Duodenal mucosa (tissue), 2 donors: Measurements from ENCODE around the gene SLC6A4.

Experiments
- H3K27ac ChIP-seq: one replicate; pipeline ENCODE4 v1.7.0; 2013; ENCODE audit warnings: low read depth, low read length
- H3K27me3 ChIP-seq, 2 donors: one replicate each; pipeline ENCODE4 v1.7.0; 2013; ENCODE audit warnings: low read length in 2 of 2, control low read depth in 1 of 2; ENCODE audit not compliant: insufficient read depth in 2 of 2, control insufficient read depth in 1 of 2
- H3K36me3 ChIP-seq, 2 donors: one replicate each; pipeline ENCODE4 v1.7.0; 2013; ENCODE audit warnings: low read length in 2 of 2, control low read depth in 1 of 2; ENCODE audit not compliant: insufficient read depth in 2 of 2, control insufficient read depth in 1 of 2
- H3K4me1 ChIP-seq, 2 donors: one replicate each; pipeline ENCODE4 v1.7.0; 2013; ENCODE audit warnings: low read length in 2 of 2, control low read depth in 1 of 2; ENCODE audit not compliant: insufficient read depth in 2 of 2, control insufficient read depth in 1 of 2
- H3K4me3 ChIP-seq, 2 donors: one replicate each; pipeline ENCODE4 v1.7.0; 2013; ENCODE audit warnings: low read length in 2 of 2, low read depth in 1 of 2
- H3K9ac ChIP-seq, 2 donors: one replicate each; pipeline ENCODE4 v1.7.0; 2013; ENCODE audit warnings: low read length in 2 of 2, low read depth in 1 of 2
- H3K9me3 ChIP-seq, 2 donors: one replicate each; pipeline ENCODE4 v1.7.0; 2013; ENCODE audit warnings: low read length in 2 of 2, control low read depth in 1 of 2; ENCODE audit not compliant: control insufficient read depth in 1 of 2

Gene SLC6A4

DNA sequence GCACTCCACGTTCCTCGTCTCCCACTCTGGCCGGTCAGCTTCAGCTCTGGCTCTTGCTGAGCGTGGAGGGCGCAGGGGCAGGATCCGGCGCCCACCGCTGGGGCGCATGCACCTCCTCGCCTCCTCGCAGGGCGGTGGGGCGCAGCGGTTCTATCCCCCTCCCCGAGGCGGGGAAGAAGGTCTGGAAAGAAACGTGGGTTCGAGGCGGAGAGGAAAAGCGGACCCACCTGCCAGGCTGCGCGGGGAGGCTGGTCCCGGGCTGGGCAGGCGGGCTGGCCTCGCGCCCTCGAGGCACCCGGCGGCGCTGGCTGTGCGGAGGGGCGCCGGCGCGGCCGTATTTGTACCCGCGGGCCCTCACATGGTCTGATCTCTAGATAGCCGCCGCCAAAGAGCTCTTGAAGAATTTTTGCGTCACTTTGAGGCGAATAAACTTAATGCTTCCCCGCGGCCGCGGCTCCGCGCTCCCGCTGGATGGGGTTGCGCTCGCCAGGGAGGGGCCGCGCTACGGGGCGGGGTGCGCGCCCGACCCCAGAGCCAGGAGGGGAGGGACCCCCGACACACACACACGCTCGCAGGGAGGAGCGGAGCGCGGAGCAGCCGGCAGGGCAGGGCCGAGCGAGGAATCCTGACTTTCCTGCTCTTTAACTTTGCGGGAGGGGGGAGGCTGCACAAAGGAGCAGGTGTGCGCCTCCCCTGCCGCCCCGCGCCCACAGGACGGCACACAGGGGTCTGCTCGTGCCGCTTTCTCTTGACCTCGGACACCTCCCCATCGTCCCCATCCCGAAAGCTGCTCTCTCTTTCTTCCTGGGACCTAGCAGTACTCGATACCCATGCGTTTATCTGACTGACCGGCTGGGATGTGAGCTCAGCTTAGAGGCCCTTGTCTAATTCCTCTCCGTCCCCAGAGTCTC lies at the start of gene SLC6A4:
Gene SLC6A4, minus strand, starts transcription at position 312 of the 911 bp plus-strand sequence. CDS start 13,739 bp downstream, outside the sequence.
- no peaks in the 10 kb centered on the region for H3K9me3 ChIP-seq
- H3K4me1 ChIP-seq: peaks cover 20 to 21% of the 10 kb centered on the region in 2 donors
- no peaks in the 10 kb centered on the region for H3K36me3 ChIP-seq
- no peak within 1 kb of the TSS for H3K27ac ChIP-seq
- H3K27me3 ChIP-seq: peaks cover 47% of the 10 kb centered on the region in 2 donors
- H3K4me3 ChIP-seq: peak within 1 kb of the TSS; percentile 58 to 69
- no peak within 1 kb of the TSS for H3K9ac ChIP-seq

DNA sequence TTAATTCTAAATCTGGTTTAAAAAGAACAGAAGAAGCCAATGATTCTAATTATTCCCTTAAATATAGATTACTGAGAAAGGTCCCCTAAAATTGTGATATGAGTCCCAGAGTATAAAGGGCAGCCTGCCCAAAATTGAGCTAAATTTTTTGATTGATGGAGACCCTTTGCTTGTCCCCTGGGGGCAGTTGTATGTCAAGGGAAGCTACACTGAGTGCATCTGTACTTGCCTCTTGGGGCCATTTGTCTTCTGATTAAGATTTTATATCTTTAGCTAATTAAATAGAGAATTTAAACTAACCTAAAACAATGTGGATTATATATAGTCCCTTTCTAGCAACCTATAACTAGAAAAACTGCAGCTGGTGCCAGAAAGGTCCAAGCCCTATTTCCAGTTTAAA lies 43.7 kb upstream of the SLC6A4 start:
- H3K4me3 ChIP-seq: no peak overlapping the region
- peaks cover 10 to 34% of the 10 kb centered on the region in 2 donors for H3K36me3 ChIP-seq

GRCh38 chr17:30278032-30278431 lies 42.5 kb upstream of the SLC6A4 start:
- Histone ChIP-seq H3K4me3 (no peak overlapping the region), H3K9me3 (no peaks in the 10 kb centered on the region), H3K4me1 (no peaks in the 10 kb centered on the region), H3K27me3 (no peaks in the 10 kb centered on the region), H3K36me3 (peaks cover 11 to 35% of the 10 kb centered on the region in 2 donors), H3K27ac (no peak overlapping the region), H3K9ac (no peak overlapping the region)

More for the DNA sequence above, 43.7 kb upstream of the SLC6A4 start:
- H3K27me3 ChIP-seq: no peaks in the 10 kb centered on the region
- H3K9ac ChIP-seq: no peak overlapping the region
- H3K4me1 ChIP-seq: no peaks in the 10 kb centered on the region
- no peak overlapping the region for H3K27ac ChIP-seq
- H3K9me3 ChIP-seq: no peaks in the 10 kb centered on the region

DNA sequence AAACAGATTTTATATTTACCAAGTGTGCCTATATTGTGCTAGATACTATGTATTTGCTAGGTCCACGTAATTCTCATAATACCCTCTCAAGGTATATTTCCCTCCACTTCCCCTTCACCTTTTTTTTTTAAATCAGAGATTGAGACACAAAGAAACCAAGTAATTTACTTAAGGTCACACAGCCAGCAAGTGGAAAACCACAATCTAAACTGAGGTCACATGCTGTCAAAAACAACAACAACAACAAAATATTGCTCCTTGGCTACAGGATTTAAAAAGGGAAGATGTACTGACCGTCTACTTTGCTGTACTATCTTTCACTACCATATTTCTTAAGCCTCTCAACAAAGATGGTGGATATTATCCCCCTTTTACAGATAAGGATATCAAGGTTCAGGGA lies 40.4 kb upstream of the SLC6A4 start:
- Histone ChIP-seq H3K9me3 (no peaks in the 10 kb centered on the region), H3K9ac (no peak overlapping the region), H3K27ac (no peak overlapping the region), H3K4me3 (no peak overlapping the region), H3K36me3 (peaks cover 23 to 53% of the 10 kb centered on the region in 2 donors), H3K27me3 (no peaks in the 10 kb centered on the region), H3K4me1 (no peaks in the 10 kb centered on the region)

- Histone ChIP-seq H3K27ac (no peak overlapping the region), H3K4me3 (no peak overlapping the region), H3K9me3 (no peaks in the 10 kb centered on the region), H3K4me1 (no peaks in the 10 kb centered on the region), H3K27me3 (no peaks in the 10 kb centered on the region), H3K36me3 (peaks cover 23 to 50% of the 10 kb centered on the region in 2 donors), H3K9ac (no peak overlapping the region)
Observed at GRCh38 chr17:30274887-30275286, 39.4 kb upstream of the SLC6A4 start.

DNA sequence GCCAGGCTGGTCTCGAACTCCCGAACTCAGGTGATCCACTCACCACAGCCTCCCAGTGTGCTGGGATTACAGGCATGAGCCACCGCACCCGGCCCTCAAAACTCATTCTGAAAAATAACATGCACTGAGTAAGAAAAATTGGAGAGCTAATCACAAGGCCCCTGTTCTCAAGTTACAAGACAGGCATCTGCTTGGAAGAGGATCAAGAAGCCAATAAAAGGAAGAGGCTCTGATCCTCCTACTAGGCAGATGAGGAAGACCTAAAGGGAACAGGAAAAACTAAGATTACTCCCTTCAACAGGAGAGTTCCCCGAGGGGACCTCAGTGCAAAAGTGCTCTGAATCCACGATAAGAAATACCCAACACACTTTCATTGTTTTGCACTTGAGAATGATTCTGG lies 37.9 kb upstream of the SLC6A4 start:
- peaks cover 23 to 40% of the 10 kb centered on the region in 2 donors for H3K36me3 ChIP-seq
- H3K27me3 ChIP-seq: no peaks in the 10 kb centered on the region
- H3K4me1 ChIP-seq: no peaks in the 10 kb centered on the region
- no peak overlapping the region for H3K27ac ChIP-seq
- no peaks in the 10 kb centered on the region for H3K9me3 ChIP-seq
- no peak overlapping the region for H3K4me3 ChIP-seq
- H3K9ac ChIP-seq: no peak overlapping the region

DNA sequence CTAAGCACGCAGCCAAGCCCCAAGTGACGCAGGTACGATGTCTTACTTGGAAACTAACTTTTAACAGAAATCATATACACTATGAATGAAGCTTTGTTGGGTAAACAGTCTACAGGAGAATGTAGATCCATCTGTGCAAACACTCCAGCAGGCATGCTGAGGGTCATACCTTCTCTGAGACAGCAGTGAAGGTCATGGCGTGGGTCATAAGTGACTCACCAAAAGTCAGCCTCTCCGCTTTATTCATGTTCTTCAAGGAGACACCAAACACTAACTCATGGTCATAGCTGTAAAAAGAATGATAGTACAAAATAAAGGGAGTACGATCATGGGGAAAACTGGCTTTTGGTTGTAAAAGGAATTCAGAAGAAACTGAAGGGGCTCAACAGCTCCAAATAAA lies 35.6 kb upstream of the SLC6A4 start:
- H3K36me3 ChIP-seq: peaks cover 20 to 43% of the 10 kb centered on the region in 2 donors
- no peaks in the 10 kb centered on the region for H3K4me1 ChIP-seq
- no peaks in the 10 kb centered on the region for H3K27me3 ChIP-seq
- H3K4me3 ChIP-seq: no peak overlapping the region
- no peak overlapping the region for H3K9ac ChIP-seq
- H3K9me3 ChIP-seq: no peaks in the 10 kb centered on the region
- H3K27ac ChIP-seq: no peak overlapping the region

DNA sequence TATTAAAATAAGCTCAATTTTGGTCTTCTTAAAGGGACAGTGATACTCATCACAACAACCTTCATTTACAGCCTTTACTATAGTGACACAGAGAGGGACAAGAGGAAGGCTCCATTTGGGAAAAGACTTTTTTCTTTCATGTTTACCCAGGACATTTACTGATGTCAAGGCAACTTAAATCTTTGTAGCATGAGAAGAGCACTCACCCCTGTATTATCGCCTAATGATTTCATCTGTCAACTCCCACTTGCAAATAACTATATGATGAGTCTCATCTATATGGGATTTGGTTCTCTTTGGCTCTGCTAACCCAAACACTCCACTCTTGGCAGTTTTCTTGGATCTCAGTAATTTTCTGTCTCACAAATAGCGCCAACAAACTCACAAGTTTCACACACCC lies 32.1 kb upstream of the SLC6A4 start:
- no peak overlapping the region for H3K9ac ChIP-seq
- no peaks in the 10 kb centered on the region for H3K9me3 ChIP-seq
- no peak overlapping the region for H3K4me3 ChIP-seq
- H3K4me1 ChIP-seq: no peaks in the 10 kb centered on the region
- H3K36me3 ChIP-seq: peaks cover 14 to 44% of the 10 kb centered on the region in 2 donors
- H3K27ac ChIP-seq: no peak overlapping the region
- H3K27me3 ChIP-seq: no peaks in the 10 kb centered on the region

DNA sequence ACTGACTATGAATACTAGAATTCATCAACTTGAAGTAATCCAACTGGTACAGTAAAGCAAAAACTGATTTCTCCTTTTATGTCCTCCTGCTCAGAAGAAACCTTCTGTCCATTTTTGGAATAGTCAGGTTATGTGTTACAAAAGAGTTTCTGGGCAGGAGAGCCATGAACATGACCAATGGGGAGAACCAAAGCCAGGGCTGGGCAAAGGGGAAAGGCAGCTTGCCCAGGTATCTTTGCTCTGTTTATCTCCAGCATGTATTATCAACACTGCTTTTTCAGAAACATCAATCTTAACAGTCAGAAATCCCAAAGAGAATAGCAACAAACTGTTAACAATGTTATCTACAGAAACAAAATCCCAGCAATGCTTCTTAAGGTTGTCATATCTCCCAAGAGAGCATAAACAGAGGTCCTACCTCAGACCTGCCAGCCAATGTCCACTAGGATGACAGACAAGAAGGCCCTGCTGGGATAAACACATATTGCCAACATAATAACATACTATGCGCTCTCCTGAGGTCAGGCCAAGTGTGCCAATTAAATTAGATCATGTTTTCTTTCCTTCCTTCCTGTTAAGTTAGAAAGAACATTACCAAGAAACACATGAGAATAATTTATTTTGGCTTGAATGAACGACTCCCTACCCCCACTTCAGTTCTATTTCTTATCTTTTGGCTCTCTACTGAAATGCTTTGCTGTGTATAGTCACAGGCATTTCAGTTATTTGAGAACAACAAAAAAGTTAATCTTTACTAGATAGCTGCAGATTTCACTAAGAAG lies 28.2 kb upstream of the SLC6A4 start:
- Histone ChIP-seq H3K4me1 (no peaks in the 10 kb centered on the region), H3K9me3 (no peaks in the 10 kb centered on the region), H3K27ac (no peak overlapping the region), H3K27me3 (no peaks in the 10 kb centered on the region), H3K4me3 (no peak overlapping the region), H3K36me3 (peaks cover 10 to 27% of the 10 kb centered on the region in 2 donors), H3K9ac (no peak overlapping the region)
